Thyroid gland (tissue), 4 donors: ENCODE measurements around the gene RRP1B. TPM values are rescaled to one million over a fixed set of nuclear protein-coding genes. Genes with fewer than 3 reads are reported as not detected.

ENCODE experiments used
- DNase-seq, 2 donors: peaks; one replicate each; pipeline ENCODE4 v3.0.0-alpha.2; 2019
- H3K27ac ChIP-seq, 3 donors: fragments of 200-600 bp; sonication (generic); 1 replicate in 2 of 3; 2 replicates in 1 of 3; pipeline ENCODE4 v1.5.1; 2016 to 2019; ENCODE audit warnings: mild to moderate bottlenecking in 1 of 3, moderate library complexity in 1 of 3
- H3K27me3 ChIP-seq: fragments of 200-600 bp; sonication (generic); one replicate; pipeline ENCODE4 v1.5.1; 2019
- H3K36me3 ChIP-seq, 2 donors: fragments of 200-600 bp; sonication (generic); one replicate each; pipeline ENCODE4 v1.5.1; 2016 to 2019
- H3K4me1 ChIP-seq, 2 donors: fragments of 200-600 bp; sonication (generic); one replicate each; pipeline ENCODE4 v1.5.1; 2017 to 2019
- H3K4me3 ChIP-seq, 3 donors: fragments of 200-600 bp; sonication (generic); replicated peaks in 1 of 3; 1 replicate in 2 of 3; 2 replicates in 1 of 3; pipeline ENCODE4 v1.5.1; 2016; ENCODE audit warnings: mild to moderate bottlenecking in 1 of 3
- H3K9me3 ChIP-seq: fragments of 200-600 bp; sonication (generic); one replicate; pipeline ENCODE4 v1.5.1; 2017
- CTCF ChIP-seq, 6 experiments: fragments of 200-600 bp in 3 of 6; fragments of 450-650 bp in 3 of 6; sonication (generic) in 3 of 6; IDR thresholded peaks; one replicate each; pipeline ENCODE4 v1.5.1; 2016 to 2019; ENCODE audit warnings: antibody characterized with exemption in 6 of 6, mild to moderate bottlenecking in 2 of 6, inconsistent platforms in 1 of 6, moderate library complexity in 1 of 6
- POLR2A ChIP-seq, 2 donors: fragments of 450-650 bp; IDR thresholded peaks; one replicate each; pipeline ENCODE4 v1.6.1; 2017; ENCODE audit warnings: antibody characterized with exemption in 2 of 2, mild to moderate bottlenecking in 2 of 2, moderate library complexity in 1 of 2
- WGBS, 2 donors: methylation state at CpG; one replicate each; pipeline ENCODE4 v1.1.5; 2017; 5-methylcytosine and 5-hydroxymethylcytosine counted together
- intact Hi-C: fragments of 100-400 bp; cut with DNase I; formaldehyde crosslinking; loops from one replicate; pipeline ENCODE4 v1.15.1; 2023
- total RNA-seq, 4 donors: library from RNA; depleted of rRNA; stranded (reverse); fragments of >200 nt; gene quantifications; one replicate each; pipeline ENCODE4 v1.2.3, GENCODE V29; 2016

RRP1B gene
- total RNA-seq, 4 donors from 2014 or later, result 19.7 to 22.8 (median 20.5) TPM

- Histone ChIP-seq H3K27ac (no peak overlapping the region), H3K9me3 (no peaks in the 10 kb centered on the region), H3K27me3 (no peaks in the 10 kb centered on the region), H3K4me1 (peaks cover 3 to 16% of the 10 kb centered on the region in 2 donors), H3K36me3 (no peaks in the 10 kb centered on the region), H3K4me3 (no peak overlapping the region)
- 76 to 77% methylated on average over 4 of the region's 4 CpGs for WGBS, 2 donors
- DNase-seq, result no peak
- intact Hi-C loops, result no loop called here
- TF ChIP-seq POLR2A (IDR thresholded peaks at IDR 0.05) (no peak), CTCF (IDR thresholded peaks at IDR 0.05) (no peak)
These were observed 16.2 kb upstream of the RRP1B start for GRCh38 chr21:43643193-43643592.

GRCh38 chr21:43644071-43644470 is 15.3 kb upstream of the RRP1B start:
- peaks cover 3 to 16% of the 10 kb centered on the region in 2 donors for H3K4me1 ChIP-seq
- no peaks in the 10 kb centered on the region for H3K36me3 ChIP-seq
- H3K27ac ChIP-seq, result no peak overlapping the region
- TF ChIP-seq POLR2A (IDR thresholded peaks at IDR 0.05) (no peak), CTCF (IDR thresholded peaks at IDR 0.05) (no peak)
- intact Hi-C loops, result no loop called here
- no peak for DNase-seq
- no peaks in the 10 kb centered on the region for H3K27me3 ChIP-seq
- no peak overlapping the region for H3K4me3 ChIP-seq
- 85 to 88% methylated on average over 4 of the region's 4 CpGs for WGBS, 2 donors
- no peaks in the 10 kb centered on the region for H3K9me3 ChIP-seq

GRCh38 chr21:43644609-43645008 is 14.8 kb upstream of the RRP1B start:
- H3K4me1 ChIP-seq, result peaks cover 3 to 16% of the 10 kb centered on the region in 2 donors
- intact Hi-C loops, result no loop called here
- H3K27ac ChIP-seq, result no peak overlapping the region
- no peaks in the 10 kb centered on the region for H3K27me3 ChIP-seq
- WGBS, 2 donors, result 70 to 75% methylated on average over 6 of the region's 6 CpGs
- no peaks in the 10 kb centered on the region for H3K36me3 ChIP-seq
- no peak overlapping the region for H3K4me3 ChIP-seq
- peak in 1 of 2 donors; percentile 14 for DNase-seq
- no peak for TF ChIP-seq POLR2A (IDR thresholded peaks at IDR 0.05)
- no peak for TF ChIP-seq CTCF (IDR thresholded peaks at IDR 0.05)
- no peaks in the 10 kb centered on the region for H3K9me3 ChIP-seq

GRCh38 chr21:43645136-43645891 is 14.0 kb upstream of the RRP1B start:
- H3K27me3 ChIP-seq, result no peaks in the 10 kb centered on the region
- DNase-seq, result peak in 1 of 2 donors; percentile 20
- TF ChIP-seq CTCF (IDR thresholded peaks at IDR 0.05) (peak in 3 of 6 experiments; percentile 23 to 36 (median 27)), POLR2A (IDR thresholded peaks at IDR 0.05) (no peak)
- H3K36me3 ChIP-seq, result no peaks in the 10 kb centered on the region
- no peak overlapping the region for H3K4me3 ChIP-seq
- peaks cover 3 to 16% of the 10 kb centered on the region in 2 donors for H3K4me1 ChIP-seq
- no peaks in the 10 kb centered on the region for H3K9me3 ChIP-seq
- WGBS, 2 donors, result 57 to 60% methylated on average over 12 of the region's 12 CpGs
- intact Hi-C loops, result no loop called here
- H3K27ac ChIP-seq, result peak overlapping the region in 2 of 3 donors; percentile 23 to 38

- intact Hi-C loops, result no loop called here
- Histone ChIP-seq H3K9me3 (no peaks in the 10 kb centered on the region), H3K27ac (peak overlapping the region in 2 of 3 donors; percentile 23 to 38), H3K4me1 (peaks cover 3 to 16% of the 10 kb centered on the region in 2 donors), H3K27me3 (no peaks in the 10 kb centered on the region), H3K36me3 (no peaks in the 10 kb centered on the region), H3K4me3 (no peak overlapping the region)
- WGBS, 2 donors, result 57 to 65% methylated on average over 4 of the region's 4 CpGs
- TF ChIP-seq POLR2A (IDR thresholded peaks at IDR 0.05), result no peak
- TF ChIP-seq CTCF (IDR thresholded peaks at IDR 0.05), result no peak
- DNase-seq, result no peak
These were observed 13.4 kb upstream of the RRP1B start for GRCh38 chr21:43645976-43646375.
